Activated CD8-positive, alpha-beta memory T cell treated with anti-CD3 and anti-CD28 coated beads, Interleukin-2, amount 50 U/mL, for 1 hour (primary cell): ENCODE measurements around the gene HSF4.

Source experiments
- DNase-seq: peaks from one replicate; pipeline ENCODE4 v3.0.0-alpha.2; 2020; ENCODE audit errors: extremely low read depth

HSF4 gene

DNA sequence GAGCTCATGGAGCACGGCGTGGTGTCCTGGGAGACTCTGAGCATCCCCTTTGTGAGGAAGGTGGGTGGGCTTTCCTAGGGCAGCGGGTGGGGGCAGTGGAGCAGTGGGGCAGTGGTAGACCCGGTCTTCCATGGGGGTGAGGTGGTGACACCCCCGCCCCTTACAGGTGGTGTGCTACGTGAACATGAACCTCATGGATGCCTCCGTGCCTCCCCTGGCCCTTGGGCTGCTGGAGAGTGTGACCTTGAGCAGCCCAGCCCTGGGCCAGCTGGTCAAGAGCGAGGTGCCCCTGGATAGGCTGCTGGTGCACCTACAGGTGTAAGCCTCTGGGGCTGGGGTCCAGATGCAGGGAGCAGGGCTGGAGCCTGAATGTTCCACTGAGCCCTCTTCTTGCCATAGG, 35.9 kb downstream of the HSF4 start:
- DNase-seq, result no peak

DNA sequence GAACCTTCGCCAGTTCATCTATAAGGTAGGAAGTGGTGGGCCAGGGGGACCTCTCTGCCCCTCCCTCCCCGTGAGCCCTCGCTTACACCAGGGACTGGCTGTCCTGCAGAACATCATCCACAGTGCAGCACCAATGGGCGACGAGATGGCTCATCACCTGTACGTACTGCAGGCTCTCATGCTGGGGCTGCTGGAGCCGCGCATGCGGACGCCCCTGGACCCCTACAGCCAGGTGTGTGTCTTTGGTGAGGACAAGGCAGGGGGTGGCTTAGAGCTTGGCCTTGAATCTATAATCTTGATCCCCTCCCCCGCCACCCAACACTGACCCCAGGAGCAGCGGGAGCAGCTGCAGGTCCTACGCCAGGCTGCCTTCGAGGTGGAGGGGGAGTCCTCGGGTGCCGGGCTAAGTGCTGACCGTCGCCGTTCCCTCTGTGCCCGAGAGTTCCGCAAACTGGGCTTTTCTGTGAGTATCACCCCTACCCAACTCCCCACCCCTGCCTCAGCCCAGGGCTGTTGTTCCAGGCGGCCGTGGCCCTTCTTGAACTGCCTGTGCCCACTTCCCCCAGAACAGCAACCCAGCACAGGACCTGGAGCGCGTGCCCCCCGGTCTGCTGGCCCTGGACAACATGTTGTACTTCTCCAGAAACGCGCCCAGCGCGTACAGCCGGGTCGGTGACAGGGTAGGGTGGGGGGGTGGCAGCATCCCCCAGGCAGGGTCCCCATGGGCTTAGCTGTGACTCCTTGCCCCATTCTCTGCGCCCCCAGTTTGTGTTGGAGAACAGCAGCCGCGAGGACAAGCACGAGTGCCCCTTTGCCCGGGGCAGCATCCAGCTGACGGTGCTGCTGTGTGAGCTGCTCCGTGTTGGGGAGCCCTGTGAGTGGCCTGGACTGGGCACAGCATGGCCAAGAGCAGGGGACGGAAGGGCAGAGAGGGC, 37.1 kb downstream of the HSF4 start:
- DNase-seq, result no peak

DNA sequence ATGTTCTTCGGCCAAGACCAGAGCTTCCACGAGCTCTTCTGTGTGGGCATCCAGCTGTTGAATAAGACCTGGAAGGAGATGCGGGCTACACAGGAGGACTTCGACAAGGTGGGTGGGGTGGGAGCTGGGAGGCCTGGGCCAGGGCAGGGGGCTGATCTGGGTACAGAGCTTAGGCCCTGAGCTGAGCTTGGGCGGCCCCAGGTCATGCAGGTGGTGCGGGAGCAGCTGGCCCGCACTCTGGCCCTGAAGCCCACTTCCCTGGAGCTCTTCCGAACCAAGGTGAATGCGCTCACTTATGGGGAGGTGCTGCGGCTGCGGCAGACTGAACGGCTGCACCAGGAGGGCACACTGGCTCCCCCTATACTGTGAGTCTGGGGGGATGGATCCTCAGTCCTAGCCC, 37.9 kb downstream of the HSF4 start:
- DNase-seq, result no peak

- no peak for DNase-seq
These were observed 38.5 kb downstream of the HSF4 start for GRCh38 chr16:67202956-67203493.

- DNase-seq, result no peak
These were observed 39.5 kb downstream of the HSF4 start for GRCh38 chr16:67204076-67204475.

- no peak for DNase-seq
These were observed 41.7 kb downstream of the HSF4 start for GRCh38 chr16:67206129-67206837.

GRCh38 chr16:67206838-67207248, 42.3 kb downstream of the HSF4 start:
- DNase-seq, result no peak

DNA sequence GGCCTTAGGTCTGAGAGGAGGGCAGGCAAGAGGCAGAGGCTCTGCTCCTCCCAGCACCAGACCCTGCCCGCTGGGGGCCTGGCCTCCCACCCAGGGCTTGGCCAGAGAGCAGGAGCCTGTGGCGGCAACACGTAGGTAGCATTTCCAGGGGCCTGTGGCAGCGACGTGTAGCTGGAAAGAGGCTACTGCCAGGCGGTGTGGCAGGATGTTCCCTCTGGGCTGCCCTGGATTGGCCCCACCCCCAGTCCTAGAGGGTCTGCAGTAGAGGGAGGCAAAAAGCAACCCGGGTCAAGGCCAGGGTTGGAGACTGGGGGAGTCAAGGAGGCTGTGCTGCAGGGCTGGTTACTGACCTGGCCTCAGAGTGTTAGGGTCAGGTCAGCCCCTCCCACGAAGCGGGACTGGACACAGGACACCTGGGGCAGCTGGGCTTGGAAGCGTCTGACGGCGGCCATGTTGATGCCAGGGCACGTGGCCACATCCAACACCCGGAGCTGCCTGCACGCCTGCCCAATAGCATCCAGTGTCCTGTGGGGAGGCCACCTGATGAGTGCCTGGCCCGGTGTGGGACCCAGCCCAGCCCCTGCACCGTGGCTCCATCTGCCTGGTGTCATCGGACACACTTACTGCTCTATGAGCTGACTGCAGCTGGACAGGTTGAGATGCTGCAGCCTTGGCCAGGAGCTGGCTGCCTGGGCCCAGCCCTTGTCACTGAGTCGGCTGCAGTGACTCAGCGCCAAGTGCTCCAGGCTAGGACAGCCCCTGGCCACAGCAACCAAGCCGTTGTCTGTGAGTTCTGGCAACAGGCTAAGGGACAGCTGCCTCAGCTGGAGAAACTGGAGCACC, 42.9 kb downstream of the HSF4 start:
- DNase-seq, result no peak

- no peak for DNase-seq
These were observed 43.8 kb downstream of the HSF4 start for GRCh38 chr16:67208154-67208896.

- no peak for DNase-seq
These were observed 45.0 kb downstream of the HSF4 start for GRCh38 chr16:67209565-67209964.

- no peak for DNase-seq
These were observed 45.8 kb downstream of the HSF4 start for GRCh38 chr16:67210069-67210937.

GRCh38 chr16:67211674-67212073, 47.1 kb downstream of the HSF4 start:
- DNase-seq, result no peak

DNA sequence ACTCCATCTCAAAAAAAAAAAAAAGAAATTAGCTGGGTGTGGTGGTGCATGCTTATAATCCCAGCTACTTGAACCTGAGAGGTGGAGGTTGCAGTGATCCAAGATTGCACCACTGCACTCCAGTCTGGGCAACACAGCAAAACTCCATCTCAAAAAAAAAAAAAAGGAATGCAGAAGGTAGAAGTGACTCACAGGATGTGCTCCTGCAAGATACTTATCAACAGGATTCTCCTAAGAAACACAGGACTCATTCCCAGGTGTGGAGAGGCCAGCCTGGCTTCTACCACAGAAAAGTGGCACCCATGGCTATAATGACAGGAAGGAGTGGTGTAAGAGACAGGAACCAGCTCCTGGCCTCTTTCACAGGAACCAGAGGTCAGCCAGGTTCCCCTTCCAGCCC, 48.2 kb downstream of the HSF4 start:
- DNase-seq, result no peak

DNA sequence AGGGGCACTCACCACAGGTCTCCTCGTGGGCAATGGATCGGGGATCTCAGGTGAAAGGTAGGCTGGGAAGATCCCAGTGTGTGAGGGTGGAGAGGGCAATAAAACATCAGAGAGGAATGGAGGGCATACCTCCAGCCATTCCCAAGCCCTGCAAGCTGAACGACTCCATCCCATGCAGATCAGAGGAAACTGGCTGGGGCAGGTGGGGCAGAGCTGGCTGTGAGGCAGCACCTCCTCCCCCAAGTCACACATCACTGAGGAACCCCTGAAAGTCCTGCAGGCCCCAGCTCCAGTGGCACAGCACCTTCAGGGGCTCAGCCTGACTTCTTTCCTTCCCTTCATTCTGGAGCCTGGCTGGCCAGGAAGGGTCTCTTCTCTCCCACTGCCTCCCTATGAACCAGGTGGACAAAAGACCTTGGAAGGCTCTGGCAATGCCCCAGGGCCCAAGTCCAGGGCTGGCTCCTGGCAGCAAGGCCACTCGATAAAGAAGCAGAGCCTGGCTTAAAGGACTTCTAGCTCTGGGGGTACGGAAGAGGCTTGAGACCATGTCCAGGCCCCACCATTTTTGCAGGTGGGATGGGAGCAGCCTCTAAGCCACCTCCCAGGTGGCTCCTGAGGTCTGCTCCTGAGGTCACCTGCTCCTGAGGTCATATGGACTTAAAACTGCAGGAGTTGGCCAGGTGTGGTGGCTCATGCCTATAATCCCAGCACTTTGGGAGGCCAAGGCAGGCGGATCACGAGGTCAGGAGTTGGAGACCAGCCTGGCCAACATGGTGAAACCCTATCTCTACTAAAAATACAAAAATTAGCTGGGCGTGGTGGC, 48.9 kb downstream of the HSF4 start:
- no peak for DNase-seq

DNA sequence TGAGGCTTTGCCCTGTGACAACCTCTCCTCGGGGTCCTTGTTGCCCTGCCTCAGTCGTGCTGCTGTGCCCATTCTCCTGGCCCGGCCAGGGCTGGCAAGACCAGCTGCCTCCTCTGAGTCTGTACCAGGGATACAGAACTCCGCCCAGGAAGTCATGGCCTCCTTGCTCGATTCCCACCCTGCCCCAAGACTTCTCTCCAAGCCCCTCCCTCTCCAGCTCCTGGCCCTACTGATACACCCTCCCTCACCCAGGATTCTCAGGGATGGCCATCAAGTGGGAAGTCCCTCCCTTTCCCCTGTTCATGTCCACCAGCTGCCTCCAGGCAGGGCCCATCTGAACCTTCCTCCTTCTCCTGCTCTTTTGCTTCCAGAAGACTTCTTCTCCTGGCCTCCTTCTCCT, 51.2 kb downstream of the HSF4 start:
- no peak for DNase-seq

- DNase-seq, result no peak
These were observed 52.3 kb downstream of the HSF4 start for GRCh38 chr16:67216612-67217490.
